B cell (primary cell): ENCODE measurements around the gene SPEM2.

Experiments used
- EZH2 ChIP-seq: IDR thresholded peaks from 2 replicates; pipeline ENCODE4 v1.6.1; 2012; ENCODE audit warnings: borderline replicate concordance, low read depth, mild to moderate bottlenecking, moderate library complexity, low read length; ENCODE audit not compliant: insufficient read depth, poor library complexity, severe bottlenecking
- TF ChIP-seq, protein P1 (sequence below): fragments of 200-600 bp; IDR thresholded peaks from one replicate; pipeline ENCODE4 v1.8.0; 2022; ENCODE audit warnings: antibody characterized with exemption, mild to moderate bottlenecking

DNA sequence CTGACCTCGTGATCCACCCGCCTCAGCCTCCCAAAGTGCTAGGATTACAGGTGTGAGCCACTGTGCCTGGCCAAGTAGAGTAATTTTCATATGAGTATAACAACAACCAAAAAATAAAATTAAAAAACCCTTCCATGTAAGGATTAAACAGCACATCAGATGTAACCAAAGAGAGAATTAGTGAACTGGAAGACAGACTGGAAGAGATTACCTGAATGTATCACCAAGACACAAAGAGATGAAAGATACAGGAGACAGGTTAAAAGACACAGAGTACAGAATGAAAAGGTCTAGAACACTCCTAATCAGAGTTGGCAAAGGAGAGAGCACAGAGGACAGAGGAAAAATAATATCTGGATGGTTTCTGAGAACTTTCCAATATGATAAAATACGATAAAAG lies 46.3 kb upstream of the SPEM2 start:
- TF ChIP-seq, protein P1, sequence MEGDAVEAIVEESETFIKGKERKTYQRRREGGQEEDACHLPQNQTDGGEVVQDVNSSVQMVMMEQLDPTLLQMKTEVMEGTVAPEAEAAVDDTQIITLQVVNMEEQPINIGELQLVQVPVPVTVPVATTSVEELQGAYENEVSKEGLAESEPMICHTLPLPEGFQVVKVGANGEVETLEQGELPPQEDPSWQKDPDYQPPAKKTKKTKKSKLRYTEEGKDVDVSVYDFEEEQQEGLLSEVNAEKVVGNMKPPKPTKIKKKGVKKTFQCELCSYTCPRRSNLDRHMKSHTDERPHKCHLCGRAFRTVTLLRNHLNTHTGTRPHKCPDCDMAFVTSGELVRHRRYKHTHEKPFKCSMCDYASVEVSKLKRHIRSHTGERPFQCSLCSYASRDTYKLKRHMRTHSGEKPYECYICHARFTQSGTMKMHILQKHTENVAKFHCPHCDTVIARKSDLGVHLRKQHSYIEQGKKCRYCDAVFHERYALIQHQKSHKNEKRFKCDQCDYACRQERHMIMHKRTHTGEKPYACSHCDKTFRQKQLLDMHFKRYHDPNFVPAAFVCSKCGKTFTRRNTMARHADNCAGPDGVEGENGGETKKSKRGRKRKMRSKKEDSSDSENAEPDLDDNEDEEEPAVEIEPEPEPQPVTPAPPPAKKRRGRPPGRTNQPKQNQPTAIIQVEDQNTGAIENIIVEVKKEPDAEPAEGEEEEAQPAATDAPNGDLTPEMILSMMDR = no peak
- no peak for TF ChIP-seq EZH2
